ENCODE measurements around the gene ICAM3. TPM values are rescaled to one million over a fixed set of nuclear protein-coding genes. Genes with fewer than 3 reads are reported as not detected.
"Not testable (repeated sequence)": the region's sequence is repeated elsewhere in the genome, so short reads cannot be mapped to it uniquely, and the experiment has no call there.

Gene ICAM3, protein sequence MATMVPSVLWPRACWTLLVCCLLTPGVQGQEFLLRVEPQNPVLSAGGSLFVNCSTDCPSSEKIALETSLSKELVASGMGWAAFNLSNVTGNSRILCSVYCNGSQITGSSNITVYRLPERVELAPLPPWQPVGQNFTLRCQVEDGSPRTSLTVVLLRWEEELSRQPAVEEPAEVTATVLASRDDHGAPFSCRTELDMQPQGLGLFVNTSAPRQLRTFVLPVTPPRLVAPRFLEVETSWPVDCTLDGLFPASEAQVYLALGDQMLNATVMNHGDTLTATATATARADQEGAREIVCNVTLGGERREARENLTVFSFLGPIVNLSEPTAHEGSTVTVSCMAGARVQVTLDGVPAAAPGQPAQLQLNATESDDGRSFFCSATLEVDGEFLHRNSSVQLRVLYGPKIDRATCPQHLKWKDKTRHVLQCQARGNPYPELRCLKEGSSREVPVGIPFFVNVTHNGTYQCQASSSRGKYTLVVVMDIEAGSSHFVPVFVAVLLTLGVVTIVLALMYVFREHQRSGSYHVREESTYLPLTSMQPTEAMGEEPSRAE
- polyA plus RNA-seq (2013) = 6.5 and 6.9 TPM in 2 replicates

DNA sequence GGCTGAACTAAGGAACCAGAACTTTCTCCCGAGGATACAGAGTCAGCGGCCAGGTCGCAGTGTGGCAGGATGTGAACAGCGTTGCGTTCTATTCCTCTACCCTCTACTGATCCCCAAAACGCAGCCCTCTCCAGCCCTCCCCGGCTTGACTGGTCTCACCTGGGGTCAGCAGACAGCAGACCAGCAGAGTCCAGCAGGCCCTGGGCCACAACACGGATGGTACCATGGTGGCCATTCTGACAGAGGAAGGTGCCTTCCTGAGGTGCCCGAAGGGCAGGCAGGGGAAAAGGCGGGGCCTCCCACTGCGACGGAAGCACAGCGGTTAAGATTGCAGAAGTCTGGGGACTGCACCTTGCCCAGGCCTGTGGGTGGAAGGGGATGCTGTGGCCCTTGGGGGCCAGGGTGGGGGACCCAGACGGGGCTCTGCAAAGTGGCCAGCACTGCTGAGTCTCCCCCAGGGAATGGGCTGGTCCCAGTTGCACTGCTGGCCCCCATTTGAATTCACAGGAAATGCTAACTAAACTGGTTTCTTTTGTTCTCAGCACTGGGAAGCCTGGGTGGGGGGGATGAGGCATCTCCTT is at the start of gene ICAM3:
ICAM3 (minus strand) TSS at position 245 of the 581 bp plus-strand sequence; CDS start at position 235, 10 bp downstream.
- H3K4me1 ChIP-seq (ENCODE audit: control insufficient read depth in 1 of 2, insufficient read depth in 2 of 2, low read length in 2 of 2) = peaks cover 5 to 6% of the 10 kb centered on the region in 2 experiments
- no peak for DNase-seq
- H3K27ac ChIP-seq (ENCODE audit: low read depth, low read length) = no peak within 1 kb of the TSS
- no peak within 1 kb of the TSS for H3K18ac ChIP-seq (ENCODE audit: low read length)
- H3K14ac ChIP-seq (ENCODE audit: low read length) = no peak within 1 kb of the TSS
- no peaks in the 10 kb centered on the region for H3K36me3 ChIP-seq (ENCODE audit: control insufficient read depth in 1 of 2, insufficient read depth in 2 of 2, low read length in 2 of 2)
- no peaks in the 10 kb centered on the region for H3K9me3 ChIP-seq (ENCODE audit: insufficient read depth, low read depth, low read length)
- H3K4me3 ChIP-seq (ENCODE audit: low read depth, low read length) = no peak within 1 kb of the TSS
- no peak within 1 kb of the TSS for H2AK5ac ChIP-seq (ENCODE audit: low read length)
- no peak within 1 kb of the TSS for H2BK120ac ChIP-seq (ENCODE audit: insufficient read depth, low read length, poor library complexity)
- H3K27me3 ChIP-seq (ENCODE audit: insufficient read depth, low read length) = no peaks in the 10 kb centered on the region
- H4K12ac ChIP-seq (ENCODE audit: low read depth, low read length) = peak within 1 kb of the TSS; percentile 8
- no peak within 1 kb of the TSS for H2BK5ac ChIP-seq (ENCODE audit: low read depth, low read length, poor library complexity)
- WGBS (ENCODE audit: extremely low coverage, insufficient coverage, insufficient read length) = no CpG with 5 or more reads among the region's 14 CpGs
- H3K4ac ChIP-seq (ENCODE audit: low read depth, low read length) = no peak within 1 kb of the TSS
- peak within 1 kb of the TSS; percentile 23 for H4K8ac ChIP-seq (ENCODE audit: low read depth, low read length)
- no peak within 1 kb of the TSS for H2BK12ac ChIP-seq (ENCODE audit: low read length)
- no peak within 1 kb of the TSS for H3K23ac ChIP-seq (ENCODE audit: low read length)
- H3K9ac ChIP-seq (ENCODE audit: low read length) = no peak within 1 kb of the TSS
- peaks cover 2% of the 10 kb centered on the region for H3K79me1 ChIP-seq (ENCODE audit: low read length)
- H3K4me2 ChIP-seq (ENCODE audit: low read length) = no peak within 1 kb of the TSS
- no peak within 1 kb of the TSS for H4K91ac ChIP-seq (ENCODE audit: low read depth, low read length)
- no peak within 1 kb of the TSS for H2AFZ ChIP-seq (ENCODE audit: insufficient read depth, low read length, poor library complexity)
- no peaks in the 10 kb centered on the region for H3K79me2 ChIP-seq (ENCODE audit: control insufficient read depth, insufficient read depth, low read length, poor library complexity)

DNA sequence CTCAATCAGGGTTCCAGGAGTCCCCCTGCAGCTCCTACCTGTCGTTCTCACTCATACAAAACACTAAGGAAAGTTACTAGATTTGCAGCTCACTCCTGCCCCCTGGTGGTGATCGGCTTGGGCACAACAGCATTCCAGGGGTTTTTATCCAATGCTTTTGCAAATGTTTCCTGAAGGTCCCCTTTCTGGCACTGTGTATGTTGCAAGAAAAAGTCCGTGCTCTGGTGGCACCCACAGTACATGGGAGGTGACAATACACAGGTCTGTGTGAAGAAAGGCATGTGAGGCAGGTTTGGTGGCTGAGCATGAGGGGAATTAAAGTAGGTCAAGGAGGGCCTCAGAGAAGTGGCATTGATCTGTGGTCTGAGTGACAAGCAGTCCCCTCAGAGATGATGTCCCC is 49.5 kb upstream of the ICAM3 start:
- H2AK5ac ChIP-seq (ENCODE audit: low read length) = no peak overlapping the region
- H3K4me1 ChIP-seq (ENCODE audit: control insufficient read depth in 1 of 2, insufficient read depth in 2 of 2, low read length in 2 of 2) = no peaks in the 10 kb centered on the region
- no peak overlapping the region for H4K8ac ChIP-seq (ENCODE audit: low read depth, low read length)
- no peak overlapping the region for H4K91ac ChIP-seq (ENCODE audit: low read depth, low read length)
- H2AFZ ChIP-seq (ENCODE audit: insufficient read depth, low read length, poor library complexity) = no peak overlapping the region
- no peaks in the 10 kb centered on the region for H3K79me2 ChIP-seq (ENCODE audit: control insufficient read depth, insufficient read depth, low read length, poor library complexity)
- no peaks in the 10 kb centered on the region for H3K27me3 ChIP-seq (ENCODE audit: insufficient read depth, low read length)
- DNase-seq = peak; percentile 87 to 96
- no peak overlapping the region for H3K4me2 ChIP-seq (ENCODE audit: low read length)
- H3K4me3 ChIP-seq (ENCODE audit: low read depth, low read length) = no peak overlapping the region
- no peak overlapping the region for H2BK5ac ChIP-seq (ENCODE audit: low read depth, low read length, poor library complexity)
- no CpG with 5 or more reads among the region's 3 CpGs for WGBS (ENCODE audit: extremely low coverage, insufficient coverage, insufficient read length)
- peaks cover 1% of the 10 kb centered on the region for H3K9me3 ChIP-seq (ENCODE audit: insufficient read depth, low read depth, low read length)
- no peak overlapping the region for H4K12ac ChIP-seq (ENCODE audit: low read depth, low read length)
- no peak overlapping the region for H3K23ac ChIP-seq (ENCODE audit: low read length)
- no peak overlapping the region for H3K14ac ChIP-seq (ENCODE audit: low read length)
- no peak overlapping the region for H3K27ac ChIP-seq (ENCODE audit: low read depth, low read length)
- peaks cover 27 to 36% of the 10 kb centered on the region in 2 experiments for H3K36me3 ChIP-seq (ENCODE audit: control insufficient read depth in 1 of 2, insufficient read depth in 2 of 2, low read length in 2 of 2)
- no peak overlapping the region for H2BK12ac ChIP-seq (ENCODE audit: low read length)
- H3K4ac ChIP-seq (ENCODE audit: low read depth, low read length) = no peak overlapping the region
- H3K18ac ChIP-seq (ENCODE audit: low read length) = no peak overlapping the region
- H3K79me1 ChIP-seq (ENCODE audit: low read length) = no peaks in the 10 kb centered on the region
- no peak overlapping the region for H2BK120ac ChIP-seq (ENCODE audit: insufficient read depth, low read length, poor library complexity)
- H3K9ac ChIP-seq (ENCODE audit: low read length) = no peak overlapping the region

DNA sequence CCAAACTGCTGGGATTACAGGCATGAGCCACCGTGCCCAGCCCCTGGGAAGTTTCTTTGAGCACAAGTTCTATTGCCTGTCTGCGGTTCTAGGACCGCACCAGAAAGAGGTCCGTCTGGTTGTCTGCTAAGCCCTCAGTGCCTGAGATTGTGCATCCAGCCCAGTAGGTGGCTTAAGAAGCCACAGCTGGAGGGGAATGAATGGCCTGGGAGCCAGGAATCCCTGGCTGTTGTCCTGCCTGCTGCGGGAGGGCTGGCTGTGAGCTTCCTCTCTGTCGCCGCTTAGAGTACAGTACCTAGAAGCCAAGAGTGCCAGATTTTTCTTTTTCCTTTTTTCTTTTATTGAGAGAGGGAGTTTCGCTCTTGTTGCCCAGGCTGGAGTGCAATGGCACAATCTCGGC is 45.2 kb upstream of the ICAM3 start:
- Histone ChIP-seq H2BK5ac (ENCODE audit: low read depth, low read length, poor library complexity) (no peak overlapping the region), H4K91ac (ENCODE audit: low read depth, low read length) (no peak overlapping the region), H3K27ac (ENCODE audit: low read depth, low read length) (no peak overlapping the region), H2BK120ac (ENCODE audit: insufficient read depth, low read length, poor library complexity) (no peak overlapping the region), H3K4me2 (ENCODE audit: low read length) (no peak overlapping the region), H4K8ac (ENCODE audit: low read depth, low read length) (no peak overlapping the region), H3K14ac (ENCODE audit: low read length) (no peak overlapping the region), H4K12ac (ENCODE audit: low read depth, low read length) (no peak overlapping the region), H3K4me3 (ENCODE audit: low read depth, low read length) (no peak overlapping the region), H2AK5ac (ENCODE audit: low read length) (no peak overlapping the region), H3K79me1 (ENCODE audit: low read length) (peaks cover 8% of the 10 kb centered on the region), H3K9ac (ENCODE audit: low read length) (no peak overlapping the region), H2AFZ (ENCODE audit: insufficient read depth, low read length, poor library complexity) (no peak overlapping the region), H3K4me1 (ENCODE audit: control insufficient read depth in 1 of 2, insufficient read depth in 2 of 2, low read length in 2 of 2) (peaks cover 3 to 7% of the 10 kb centered on the region in 2 experiments), H3K9me3 (ENCODE audit: insufficient read depth, low read depth, low read length) (no peaks in the 10 kb centered on the region), H3K4ac (ENCODE audit: low read depth, low read length) (no peak overlapping the region), H3K79me2 (ENCODE audit: control insufficient read depth, insufficient read depth, low read length, poor library complexity) (peaks cover 6% of the 10 kb centered on the region), H3K36me3 (ENCODE audit: control insufficient read depth in 1 of 2, insufficient read depth in 2 of 2, low read length in 2 of 2) (no peaks in the 10 kb centered on the region), H3K18ac (ENCODE audit: low read length) (no peak overlapping the region), H3K27me3 (ENCODE audit: insufficient read depth, low read length) (no peaks in the 10 kb centered on the region), H3K23ac (ENCODE audit: low read length) (no peak overlapping the region), H2BK12ac (ENCODE audit: low read length) (no peak overlapping the region)
- WGBS (ENCODE audit: extremely low coverage, insufficient coverage, insufficient read length) = no CpG with 5 or more reads among the region's 9 CpGs
- no peak for DNase-seq

DNA sequence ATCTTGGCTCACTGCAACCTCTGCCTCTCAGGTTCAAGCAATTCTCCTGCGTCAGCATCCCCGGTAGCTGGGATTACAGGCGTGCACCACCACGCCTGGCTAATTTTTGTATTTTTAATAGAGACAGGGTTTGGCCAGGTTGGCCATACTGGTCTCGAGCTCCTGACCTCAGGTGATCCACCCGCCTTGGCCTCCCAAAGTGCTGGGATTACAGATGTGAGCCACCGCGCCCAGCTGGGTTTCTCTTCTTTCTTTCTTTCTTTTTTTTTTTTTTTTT is 43.7 kb upstream of the ICAM3 start:
- not testable (repeated sequence) for H3K4me3 ChIP-seq (ENCODE audit: low read depth, low read length); H3K4me1 ChIP-seq (ENCODE audit: control insufficient read depth in 1 of 2, insufficient read depth in 2 of 2, low read length in 2 of 2); H3K27ac ChIP-seq (ENCODE audit: low read depth, low read length); H2BK120ac ChIP-seq (ENCODE audit: insufficient read depth, low read length, poor library complexity); H3K9ac ChIP-seq (ENCODE audit: low read length); H3K4me2 ChIP-seq (ENCODE audit: low read length); H3K79me2 ChIP-seq (ENCODE audit: control insufficient read depth, insufficient read depth, low read length, poor library complexity); H3K18ac ChIP-seq (ENCODE audit: low read length); H4K12ac ChIP-seq (ENCODE audit: low read depth, low read length); H3K4ac ChIP-seq (ENCODE audit: low read depth, low read length); H3K23ac ChIP-seq (ENCODE audit: low read length); H3K36me3 ChIP-seq (ENCODE audit: control insufficient read depth in 1 of 2, insufficient read depth in 2 of 2, low read length in 2 of 2); H3K9me3 ChIP-seq (ENCODE audit: insufficient read depth, low read depth, low read length); H2AFZ ChIP-seq (ENCODE audit: insufficient read depth, low read length, poor library complexity); H3K27me3 ChIP-seq (ENCODE audit: insufficient read depth, low read length); H2BK12ac ChIP-seq (ENCODE audit: low read length); H2BK5ac ChIP-seq (ENCODE audit: low read depth, low read length, poor library complexity); DNase-seq; H2AK5ac ChIP-seq (ENCODE audit: low read length); H4K8ac ChIP-seq (ENCODE audit: low read depth, low read length); H4K91ac ChIP-seq (ENCODE audit: low read depth, low read length); H3K79me1 ChIP-seq (ENCODE audit: low read length); H3K14ac ChIP-seq (ENCODE audit: low read length)
- no CpG with 5 or more reads among the region's 8 CpGs for WGBS (ENCODE audit: extremely low coverage, insufficient coverage, insufficient read length)

Data from trophoblast cell (in vitro differentiated cells and primary cell).